Medulla oblongata (tissue), 1 donor: ENCODE data around the gene HIVEP1.

ENCODE experiments used
- DNase-seq: peaks from one replicate; pipeline ENCODE4 v3.0.0-alpha.2; 2015; ENCODE audit errors: extremely low spot score

HIVEP1 gene

DNA sequence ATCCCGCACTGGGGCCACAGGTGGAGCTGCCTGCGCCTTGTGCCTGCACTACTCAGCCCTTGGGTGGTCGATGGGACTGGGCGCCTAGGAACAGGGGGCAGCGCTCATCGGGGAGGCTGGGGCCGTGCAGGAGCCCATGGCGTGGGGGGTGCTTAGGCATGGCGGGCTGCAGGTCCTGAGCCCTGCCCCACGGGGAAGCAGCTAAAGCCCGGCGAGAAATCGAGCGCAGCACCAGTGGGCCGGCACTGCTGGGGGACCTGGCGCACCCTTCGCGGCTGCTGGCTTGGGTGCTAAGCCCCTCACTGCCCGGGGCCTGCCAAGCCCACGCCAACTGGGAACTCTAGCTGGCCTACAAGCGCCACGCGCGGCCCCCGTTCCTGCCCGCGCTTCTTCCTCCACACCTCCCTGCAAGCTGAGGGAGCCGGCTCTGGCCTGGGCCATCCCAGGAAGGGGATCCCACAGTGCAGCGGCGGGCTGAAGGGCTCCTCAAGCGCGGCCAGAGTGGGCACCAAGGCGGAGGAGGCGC, 5.8 kb downstream of the HIVEP1 start:
- DNase-seq: no peak

DNA sequence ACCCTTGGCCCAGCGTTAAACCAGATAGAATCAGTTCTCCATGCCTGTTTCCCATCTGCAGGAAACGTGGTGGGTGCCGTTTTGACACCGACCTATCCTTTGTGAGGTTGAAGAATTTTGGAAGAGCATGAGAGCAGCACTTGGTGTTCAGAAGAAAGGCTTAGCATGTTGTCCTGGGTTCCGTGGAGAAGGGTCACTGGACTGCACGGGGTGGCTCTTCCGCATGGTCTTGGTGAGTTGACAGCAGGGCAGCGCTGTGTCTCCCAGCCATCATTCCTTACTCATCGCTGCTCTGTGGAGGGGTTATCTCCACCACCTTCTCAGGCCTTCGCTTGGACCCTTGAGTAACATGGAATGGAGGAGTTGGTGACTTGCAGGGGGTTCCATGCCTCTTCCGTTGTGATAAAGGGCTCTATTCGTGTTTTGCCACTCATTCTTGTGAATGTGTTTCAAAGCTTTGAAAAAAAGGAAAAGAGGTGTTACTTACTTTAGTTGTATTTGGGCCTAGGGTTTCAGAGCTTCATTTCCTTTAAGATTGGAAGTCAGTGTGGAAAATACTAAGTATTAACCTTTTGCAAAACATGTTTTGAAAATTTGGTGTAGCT, 8.2 kb downstream of the HIVEP1 start:
- DNase-seq: no peak

DNA sequence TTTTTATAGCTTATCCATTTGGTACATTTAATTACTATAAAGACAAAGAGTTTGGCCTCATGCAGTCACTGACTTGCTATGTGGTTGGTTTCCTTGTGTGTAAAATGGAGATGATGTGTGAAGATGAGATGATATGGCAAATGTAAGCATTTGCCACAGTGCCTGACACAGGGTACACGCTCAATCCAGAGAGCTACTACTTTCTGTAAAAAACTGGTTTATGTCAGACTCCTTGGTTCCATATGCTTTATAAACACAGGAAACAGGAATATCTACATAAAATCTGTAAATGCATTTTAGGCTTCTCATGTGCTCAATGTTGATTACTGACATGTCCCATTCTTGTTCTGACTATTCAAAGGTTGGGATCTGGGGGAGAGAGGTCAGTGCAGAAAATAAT, 10.4 kb downstream of the HIVEP1 start:
- no peak for DNase-seq

- no peak for DNase-seq
These were observed 10.9 kb downstream of the HIVEP1 start for GRCh38 chr6:12022953-12023388.

GRCh38 chr6:12024216-12024615, 12.1 kb downstream of the HIVEP1 start:
- no peak for DNase-seq

DNA sequence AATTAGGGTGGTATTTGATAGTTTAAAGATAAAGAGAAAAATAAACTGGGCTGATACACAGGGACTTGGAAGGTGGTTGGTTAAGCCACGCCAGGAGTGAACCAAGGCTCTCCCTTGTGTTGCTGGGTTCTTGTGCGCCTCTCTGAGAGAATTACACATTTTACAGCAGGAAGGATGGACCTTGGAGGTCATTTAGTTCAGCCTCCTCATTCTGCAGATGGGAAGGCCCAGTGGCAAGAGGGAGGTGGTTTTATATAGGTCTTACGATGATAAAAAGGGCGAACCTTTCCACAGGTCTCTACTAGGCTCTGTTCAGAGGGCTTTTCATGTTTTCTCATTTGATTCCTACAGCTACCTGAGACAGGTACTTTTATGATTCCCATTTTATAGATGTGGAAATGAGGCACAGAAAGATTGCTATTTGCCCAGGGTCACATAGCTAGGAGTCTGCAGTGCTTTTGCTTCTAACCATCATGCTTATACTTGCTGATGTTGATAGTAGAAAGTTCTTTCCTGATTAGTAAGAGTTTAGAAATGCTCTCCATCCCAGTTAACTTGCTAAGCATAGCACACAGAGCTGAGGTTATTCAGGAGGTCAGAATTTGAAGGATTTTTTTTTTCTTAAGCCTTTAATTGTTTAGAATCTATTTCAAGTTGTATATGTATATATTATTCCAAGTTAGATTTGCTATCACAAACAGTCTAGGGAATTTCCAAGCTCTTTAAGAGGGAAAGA, 12.8 kb downstream of the HIVEP1 start:
- DNase-seq: no peak

DNA sequence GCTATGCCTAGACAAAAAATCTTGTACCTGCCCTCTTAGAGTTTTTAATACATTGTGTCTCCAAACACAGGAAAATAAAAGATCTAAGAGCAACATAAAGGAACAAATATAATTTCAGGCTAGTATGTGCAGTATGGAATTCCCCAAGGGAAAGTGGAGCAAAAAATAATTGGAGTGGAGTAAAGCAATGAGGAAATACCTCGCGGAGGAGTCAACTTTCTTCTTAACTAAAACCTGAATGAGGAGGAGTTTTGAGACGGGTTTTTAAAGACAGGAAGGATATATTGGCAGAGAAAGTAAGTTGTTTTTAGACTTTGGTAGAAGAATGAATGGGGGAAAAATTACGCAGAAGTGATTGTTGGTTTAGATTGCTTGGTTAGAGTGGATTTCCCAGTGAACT, 14.0 kb downstream of the HIVEP1 start:
- no peak for DNase-seq

GRCh38 chr6:12026833-12027232, 14.7 kb downstream of the HIVEP1 start:
- no peak for DNase-seq

- DNase-seq: no peak
These were observed 16.1 kb downstream of the HIVEP1 start for GRCh38 chr6:12028213-12028612.

DNA sequence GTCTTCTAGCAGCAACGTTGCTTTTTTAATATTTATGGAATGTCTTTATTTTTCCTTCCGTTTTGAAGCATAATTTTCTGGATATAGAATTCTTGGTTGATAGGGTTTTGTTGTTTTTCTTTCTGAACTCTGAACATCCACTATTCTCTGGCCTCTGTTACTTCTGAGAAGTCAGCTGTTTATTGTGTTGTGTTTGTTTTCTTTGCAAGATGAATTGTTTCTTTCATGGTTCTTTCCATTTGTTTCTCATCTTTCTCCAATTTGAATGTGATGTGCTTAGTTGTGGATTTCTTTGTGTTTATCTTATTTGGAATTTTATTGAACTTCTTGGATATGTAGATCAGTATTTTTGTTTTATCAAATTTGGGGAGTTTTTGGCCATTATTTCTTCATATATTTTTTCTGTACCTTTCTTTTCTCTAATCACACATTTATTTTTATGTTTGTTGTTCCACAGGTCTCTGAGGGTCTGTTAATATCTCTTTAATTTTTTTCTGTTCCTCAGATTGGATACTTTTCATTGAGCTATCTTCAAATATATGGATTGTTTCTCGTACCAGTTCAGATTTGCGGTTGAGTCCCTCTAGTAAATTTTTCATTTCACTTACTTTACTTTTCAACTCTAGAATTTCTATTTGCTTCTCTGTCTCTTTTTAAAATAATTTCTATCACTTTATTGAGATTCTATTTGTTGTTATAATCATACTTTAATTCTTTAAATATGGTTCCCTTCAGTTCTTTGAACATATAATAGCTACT, 18.0 kb downstream of the HIVEP1 start:
- no peak for DNase-seq

GRCh38 chr6:12030993-12031550, 19.0 kb downstream of the HIVEP1 start:
- DNase-seq: no peak

DNA sequence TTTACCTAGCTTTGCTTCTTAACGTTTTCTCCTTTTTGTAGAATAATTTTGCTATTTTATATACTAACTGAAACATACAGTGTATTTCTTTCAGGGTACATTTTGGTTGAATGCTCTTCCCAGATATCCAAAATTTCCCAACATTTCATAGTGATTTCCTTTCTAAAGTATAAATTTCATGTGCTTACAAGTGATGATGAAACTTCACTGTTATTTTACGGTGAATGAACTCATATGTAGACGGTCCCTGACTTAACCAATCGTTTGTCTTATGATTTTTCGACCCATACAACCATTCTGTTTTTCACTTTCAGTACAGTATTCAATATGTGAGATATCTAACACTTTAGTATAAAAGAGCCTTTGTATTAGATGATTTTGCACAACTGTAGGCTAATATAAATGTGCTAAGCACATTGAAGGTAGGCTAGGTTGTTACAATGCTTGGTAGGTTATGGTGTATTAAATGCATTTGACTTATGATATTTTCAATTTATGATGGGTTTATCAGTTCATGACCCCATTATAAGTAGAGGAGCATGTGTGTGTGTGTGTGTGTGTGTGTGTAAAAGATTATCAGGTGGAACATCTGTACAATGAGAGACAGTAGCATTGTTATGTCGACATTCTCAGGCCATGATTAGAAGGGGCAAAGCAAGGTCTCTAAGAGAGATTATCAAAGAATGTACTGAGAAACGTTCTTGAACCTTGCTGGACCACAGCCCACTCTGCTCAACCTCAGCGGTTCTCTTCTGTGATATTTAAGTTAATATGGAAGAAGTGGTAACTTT, 20.9 kb downstream of the HIVEP1 start:
- no peak for DNase-seq

- DNase-seq: no peak
These were observed 21.7 kb downstream of the HIVEP1 start for GRCh38 chr6:12033770-12034169.

- no peak for DNase-seq
These were observed 22.2 kb downstream of the HIVEP1 start for GRCh38 chr6:12034349-12034748.

- no peak for DNase-seq
These were observed 22.7 kb downstream of the HIVEP1 start for GRCh38 chr6:12034837-12035236.

DNA sequence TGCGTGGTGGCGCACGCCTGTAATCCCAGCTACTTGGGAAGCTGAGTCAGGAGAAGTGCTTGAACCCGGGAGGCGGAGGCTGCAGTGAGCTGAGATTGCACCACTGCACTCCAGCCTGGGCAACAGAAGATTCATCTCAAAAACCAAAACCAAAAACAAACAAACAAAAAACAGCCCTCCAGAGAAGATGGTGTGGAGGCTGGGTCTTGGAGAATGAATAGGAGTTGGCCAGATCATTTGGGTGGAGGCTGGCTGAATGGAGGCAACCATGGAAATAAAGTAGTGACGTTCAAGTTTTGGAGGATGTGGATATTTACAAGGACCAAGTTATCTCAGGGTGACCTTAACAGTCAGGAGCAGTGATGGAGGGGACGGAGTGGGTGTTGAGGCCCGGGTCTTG, 24.7 kb downstream of the HIVEP1 start:
- DNase-seq: no peak

DNA sequence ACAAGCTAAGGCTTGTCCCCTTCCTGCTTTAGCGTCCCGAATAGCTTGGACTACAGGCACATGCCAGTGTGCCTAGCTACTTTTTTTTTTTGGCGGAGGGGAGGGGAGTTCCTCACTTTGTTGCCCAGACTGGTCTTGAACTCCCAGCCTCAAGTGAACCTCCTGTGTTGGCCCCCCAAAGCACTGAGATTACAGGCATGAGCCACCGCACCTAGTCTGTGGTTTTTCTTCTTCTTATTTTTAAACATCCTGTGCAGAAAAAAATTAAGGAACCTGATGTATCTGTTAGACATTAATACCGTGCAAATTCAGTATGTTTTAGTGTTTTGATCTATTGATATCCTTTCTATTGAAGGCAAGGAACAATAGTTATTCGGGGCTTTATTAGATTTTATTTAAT, 25.7 kb downstream of the HIVEP1 start:
- no peak for DNase-seq

- DNase-seq: no peak
These were observed 27.7 kb downstream of the HIVEP1 start for GRCh38 chr6:12039540-12040459.

DNA sequence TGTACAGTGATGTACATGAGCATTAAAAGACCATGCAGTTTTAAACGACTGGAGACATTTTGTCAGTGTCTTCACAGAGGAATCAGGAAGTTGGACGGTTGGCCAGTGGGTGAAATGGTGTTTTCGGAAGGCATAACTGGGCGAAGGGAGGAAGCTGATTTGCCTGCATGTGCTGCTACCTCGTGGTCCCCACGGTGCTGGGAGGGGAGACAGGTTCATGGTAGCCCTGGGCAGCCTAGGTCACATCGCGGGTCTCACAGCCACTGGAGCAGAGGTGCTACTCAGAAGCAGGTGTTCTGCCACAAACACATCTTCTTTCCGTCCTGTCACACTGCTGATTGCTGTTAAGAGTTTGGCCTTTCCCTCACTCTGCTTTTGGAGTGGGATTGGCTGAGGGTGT, 35.2 kb downstream of the HIVEP1 start:
- no peak for DNase-seq

- DNase-seq: no peak
These were observed 35.8 kb downstream of the HIVEP1 start for GRCh38 chr6:12047792-12048432.
